Activated CD4-positive, alpha-beta memory T cell treated with anti-CD3 and anti-CD28 coated beads for 36 hours (primary cell): ENCODE results near the gene PFKFB3. TPM values are rescaled to one million over a fixed set of nuclear protein-coding genes. Genes with fewer than 3 reads are reported as not detected.
"Not testable (repeated sequence)": the region's sequence is repeated elsewhere in the genome, so short reads cannot be mapped to it uniquely, and the experiment has no call there.

Experiments
- CTCF ChIA-PET: fragments of 350-600 bp; sonication (Branson Sonifier 250); formaldehyde crosslinking; loops from one replicate; lab custom pipeline; 2021; ENCODE audit warnings: antibody characterized with exemption, inconsistent platforms; lab: Charles Lee
- POLR2A ChIA-PET: fragments of 350-600 bp; sonication (Branson Sonifier 250); formaldehyde crosslinking; loops from one replicate; lab custom pipeline; 2021; ENCODE audit warnings: antibody characterized with exemption; lab: Charles Lee
- DNase-seq: peaks from one replicate; pipeline ENCODE4 v3.0.0-alpha.2; 2020
- H3K27ac Mint-ChIP-seq: one replicate; pipeline ENCODE4 v1.8.0; 2021; ENCODE audit warnings: mixed read lengths
- H3K27me3 Mint-ChIP-seq: one replicate; pipeline ENCODE4 v1.8.0; 2021; ENCODE audit warnings: mixed read lengths
- H3K36me3 Mint-ChIP-seq: one replicate; pipeline ENCODE4 v1.8.0; 2021; ENCODE audit warnings: mixed read lengths
- H3K4me1 Mint-ChIP-seq: one replicate; pipeline ENCODE4 v1.8.0; 2021; ENCODE audit warnings: low read depth, mixed read lengths
- H3K4me3 Mint-ChIP-seq: one replicate; pipeline ENCODE4 v1.8.0; 2021; ENCODE audit warnings: mild to moderate bottlenecking, mixed read lengths
- H3K9me3 Mint-ChIP-seq: one replicate; pipeline ENCODE4 v1.8.0; 2021; ENCODE audit warnings: mixed read lengths
- intact Hi-C: fragments of 100-400 bp; cut with micrococcal nuclease; formaldehyde crosslinking; loops from one replicate; pipeline ENCODE4 v1.15.1; 2023
- total RNA-seq, 2 experiments: library from RNA; stranded (reverse); gene quantifications; one replicate each; pipeline ENCODE4 v1.2.3, GENCODE V29; 2021

PFKFB3 gene
- total RNA-seq, 2 experiments from 2014 or later = 70.6 to 76.4 TPM

GRCh38 chr10:6165933-6166332 lies 36.8 kb upstream of the PFKFB3 start:
- Mint-ChIP-seq H3K36me3 (peaks cover 20% of the 10 kb centered on the region), H3K4me1 (peaks cover 72% of the 10 kb centered on the region)
- CTCF ChIA-PET = interaction anchor here (0.6 to 1.5 kb wide), 4 partner anchors 15 to 236 kb away, joined by 3 to 5 read pairs (median 4); no protein-coding TSS in a partner anchor
- H3K27me3 Mint-ChIP-seq, H3K4me3 Mint-ChIP-seq, POLR2A ChIA-PET, DNase-seq, H3K9me3 Mint-ChIP-seq, H3K27ac Mint-ChIP-seq: not testable (repeated sequence)
- intact Hi-C loops = loop anchor here (2.0 kb wide), 1 partner anchor 37 kb away; the partner anchor contains the start of gene PFKFB3

- Mint-ChIP-seq H3K9me3 (no peaks in the 10 kb centered on the region), H3K4me1 (peaks cover 74% of the 10 kb centered on the region), H3K27me3 (no peaks in the 10 kb centered on the region), H3K4me3 (no peak overlapping the region), H3K36me3 (peaks cover 20% of the 10 kb centered on the region), H3K27ac (no peak overlapping the region)
- ChIA-PET CTCF (interaction anchor here (0.9 to 1.6 kb wide), 6 partner anchors 15 to 239 kb away, joined by 3 to 6 read pairs (median 4); partner anchors contain the start of gene PFKFB3), POLR2A (interaction anchor here (0.6 kb wide), 1 partner anchor 25 kb away, joined by 3 read pairs; no protein-coding TSS in a partner anchor)
- intact Hi-C loops = no loop called here
- no peak for DNase-seq
Observed at GRCh38 chr10:6167456-6167855, 35.3 kb upstream of the PFKFB3 start.

- Mint-ChIP-seq H3K4me3 (no peak overlapping the region), H3K9me3 (no peaks in the 10 kb centered on the region), H3K36me3 (peaks cover 24% of the 10 kb centered on the region), H3K27ac (no peak overlapping the region), H3K27me3 (no peaks in the 10 kb centered on the region), H3K4me1 (peaks cover 74% of the 10 kb centered on the region)
- DNase-seq = no peak
- ChIA-PET CTCF (interaction anchor here (0.9 to 1.6 kb wide), 6 partner anchors 15 to 238 kb away, joined by 3 to 6 read pairs (median 4); partner anchors contain the start of gene PFKFB3), POLR2A (interaction anchor here (0.6 kb wide), 1 partner anchor 25 kb away, joined by 3 read pairs; no protein-coding TSS in a partner anchor)
- intact Hi-C loops = no loop called here
Observed at GRCh38 chr10:6168084-6168483, 34.6 kb upstream of the PFKFB3 start.

- no peaks in the 10 kb centered on the region for H3K9me3 Mint-ChIP-seq
- no peaks in the 10 kb centered on the region for H3K27me3 Mint-ChIP-seq
- peaks cover 76% of the 10 kb centered on the region for H3K4me1 Mint-ChIP-seq
- intact Hi-C loops = no loop called here
- ChIA-PET CTCF (interaction anchor here (1.2 to 5.0 kb wide), 2 partner anchors 30 to 36 kb away, joined by 3 to 39 read pairs; partner anchors contain the start of gene PFKFB3), POLR2A (no interaction called here)
- no peak overlapping the region for H3K27ac Mint-ChIP-seq
- H3K4me3 Mint-ChIP-seq = no peak overlapping the region
- peaks cover 13% of the 10 kb centered on the region for H3K36me3 Mint-ChIP-seq
- DNase-seq = no peak
Observed at GRCh38 chr10:6170638-6171037, 32.1 kb upstream of the PFKFB3 start.

- peak; percentile 54 for DNase-seq
- intact Hi-C loops = loop anchor here (2.0 kb wide), 2 partner anchors 15 to 31 kb away; partner anchors contain the start of gene PFKFB3
- Mint-ChIP-seq H3K9me3 (no peaks in the 10 kb centered on the region), H3K27ac (peak overlapping the region; percentile 26), H3K36me3 (peaks cover 8% of the 10 kb centered on the region), H3K27me3 (no peaks in the 10 kb centered on the region), H3K4me3 (no peak overlapping the region), H3K4me1 (peaks cover 76% of the 10 kb centered on the region)
- ChIA-PET POLR2A (interaction anchor here (1.1 to 1.7 kb wide), 3 partner anchors 9 to 30 kb away, joined by 3 to 8 read pairs (median 3); partner anchors contain the start of gene PFKFB3), CTCF (interaction anchor here (0.7 to 5.0 kb wide), 14 partner anchors 9 to 290 kb away, joined by 3 to 39 read pairs (median 4); partner anchors contain the start of gene PFKFB3)
Observed at GRCh38 chr10:6171881-6172695, 30.6 kb upstream of the PFKFB3 start.

GRCh38 chr10:6173203-6173602 lies 29.5 kb upstream of the PFKFB3 start:
- ChIA-PET CTCF (interaction anchor here (0.9 to 5.0 kb wide), 16 partner anchors 10 to 289 kb away, joined by 3 to 39 read pairs (median 4); partner anchors contain the start of gene PFKFB3), POLR2A (interaction anchor here (0.6 to 1.7 kb wide), 3 partner anchors 10 to 29 kb away, joined by 3 to 8 read pairs (median 4); partner anchors contain the start of gene PFKFB3)
- DNase-seq = peak; percentile 79
- Mint-ChIP-seq H3K9me3 (no peaks in the 10 kb centered on the region), H3K4me1 (peaks cover 71% of the 10 kb centered on the region), H3K27ac (peak overlapping the region; percentile 67), H3K27me3 (no peaks in the 10 kb centered on the region), H3K36me3 (peaks cover 4% of the 10 kb centered on the region), H3K4me3 (no peak overlapping the region)
- intact Hi-C loops = loop anchor here (2.0 kb wide), 2 partner anchors 14 to 30 kb away; partner anchors contain the start of gene PFKFB3

GRCh38 chr10:6174201-6174874 lies 28.4 kb upstream of the PFKFB3 start:
- peaks cover 4% of the 10 kb centered on the region for H3K36me3 Mint-ChIP-seq
- no peaks in the 10 kb centered on the region for H3K27me3 Mint-ChIP-seq
- DNase-seq = no peak
- H3K4me1 Mint-ChIP-seq = peaks cover 66% of the 10 kb centered on the region
- ChIA-PET POLR2A (interaction anchor here (1.5 kb wide), 1 partner anchor 8 kb away, joined by 3 read pairs; no protein-coding TSS in a partner anchor), CTCF (interaction anchor here (0.9 to 5.0 kb wide), 5 partner anchors 9 to 227 kb away, joined by 3 to 39 read pairs (median 6); partner anchors contain the start of gene PFKFB3)
- H3K4me3 Mint-ChIP-seq = no peak overlapping the region
- intact Hi-C loops = no loop called here
- H3K27ac Mint-ChIP-seq = no peak overlapping the region
- H3K9me3 Mint-ChIP-seq = no peaks in the 10 kb centered on the region

GRCh38 chr10:6175329-6176055 lies 27.2 kb upstream of the PFKFB3 start:
- POLR2A ChIA-PET = interaction anchor here (1.2 to 1.5 kb wide), 2 partner anchors 7 to 10 kb away, joined by 3 read pairs; no protein-coding TSS in a partner anchor

GRCh38 chr10:6176691-6177231 lies 26.0 kb upstream of the PFKFB3 start:
- H3K27ac Mint-ChIP-seq = no peak overlapping the region

More at GRCh38 chr10:6175329-6176055, 27.2 kb upstream of the PFKFB3 start:
- CTCF ChIA-PET = interaction anchor here (5.0 kb wide), 1 partner anchor 26 kb away, joined by 39 read pairs; the partner anchor contains the start of gene PFKFB3
- intact Hi-C loops = no loop called here
- peak overlapping the region; percentile 4 for H3K27ac Mint-ChIP-seq
- no peak for DNase-seq
- no peaks in the 10 kb centered on the region for H3K9me3 Mint-ChIP-seq
- H3K27me3 Mint-ChIP-seq = no peaks in the 10 kb centered on the region
- H3K4me3 Mint-ChIP-seq = no peak overlapping the region
- peaks cover 4% of the 10 kb centered on the region for H3K36me3 Mint-ChIP-seq
- peaks cover 57% of the 10 kb centered on the region for H3K4me1 Mint-ChIP-seq

GRCh38 chr10:6177880-6178281 lies 24.9 kb upstream of the PFKFB3 start:
- Mint-ChIP-seq H3K9me3 (no peaks in the 10 kb centered on the region), H3K27me3 (no peaks in the 10 kb centered on the region), H3K36me3 (peaks cover 2% of the 10 kb centered on the region), H3K4me3 (no peak overlapping the region), H3K4me1 (peaks cover 41% of the 10 kb centered on the region), H3K27ac (no peak overlapping the region)
- CTCF ChIA-PET = interaction anchor here (2.0 kb wide), 1 partner anchor 224 kb away, joined by 5 read pairs; no protein-coding TSS in a partner anchor
- intact Hi-C loops = no loop called here
- POLR2A ChIA-PET = no interaction called here
- DNase-seq = no peak

More at GRCh38 chr10:6176691-6177231, 26.0 kb upstream of the PFKFB3 start:
- DNase-seq = no peak
- H3K36me3 Mint-ChIP-seq = peaks cover 4% of the 10 kb centered on the region
- H3K4me3 Mint-ChIP-seq = no peak overlapping the region
- intact Hi-C loops = no loop called here
- POLR2A ChIA-PET = interaction anchor here (1.2 kb wide), 1 partner anchor 8 kb away, joined by 3 read pairs; no protein-coding TSS in a partner anchor
- no peaks in the 10 kb centered on the region for H3K9me3 Mint-ChIP-seq
- CTCF ChIA-PET = interaction anchor here (0.5 to 2.0 kb wide), 2 partner anchors 84 to 225 kb away, joined by 4 to 5 read pairs; no protein-coding TSS in a partner anchor
- peaks cover 52% of the 10 kb centered on the region for H3K4me1 Mint-ChIP-seq
- no peaks in the 10 kb centered on the region for H3K27me3 Mint-ChIP-seq
